ENCODE measurements around the gene EYA3. TPM values are rescaled to one million over a fixed set of nuclear protein-coding genes. Genes with fewer than 3 reads are reported as not detected.
"Not testable (repeated sequence)": the region's sequence is repeated elsewhere in the genome, so short reads cannot be mapped to it uniquely, and the experiment has no call there.

The EYA3 gene
- total and polyA plus RNA-seq, 8 donors = 22.9 to 33.0 (median 29.1) TPM

GRCh38 chr1:28021064-28021463 is 67.3 kb downstream of the EYA3 start:
- DNase-seq (no peak), ATAC-seq (no peak)
- Histone ChIP-seq H3K9me3 (no peaks in the 10 kb centered on the region), H3K4me3 (no peak overlapping the region), H3K36me3 (peaks cover 0 to 16% of the 10 kb centered on the region in 2 donors), H3K27ac (no peak overlapping the region), H3K27me3 (no peaks in the 10 kb centered on the region), H3K4me1 (peaks cover 0 to 4% of the 10 kb centered on the region in 2 donors)
- TF ChIP-seq, protein P1, sequence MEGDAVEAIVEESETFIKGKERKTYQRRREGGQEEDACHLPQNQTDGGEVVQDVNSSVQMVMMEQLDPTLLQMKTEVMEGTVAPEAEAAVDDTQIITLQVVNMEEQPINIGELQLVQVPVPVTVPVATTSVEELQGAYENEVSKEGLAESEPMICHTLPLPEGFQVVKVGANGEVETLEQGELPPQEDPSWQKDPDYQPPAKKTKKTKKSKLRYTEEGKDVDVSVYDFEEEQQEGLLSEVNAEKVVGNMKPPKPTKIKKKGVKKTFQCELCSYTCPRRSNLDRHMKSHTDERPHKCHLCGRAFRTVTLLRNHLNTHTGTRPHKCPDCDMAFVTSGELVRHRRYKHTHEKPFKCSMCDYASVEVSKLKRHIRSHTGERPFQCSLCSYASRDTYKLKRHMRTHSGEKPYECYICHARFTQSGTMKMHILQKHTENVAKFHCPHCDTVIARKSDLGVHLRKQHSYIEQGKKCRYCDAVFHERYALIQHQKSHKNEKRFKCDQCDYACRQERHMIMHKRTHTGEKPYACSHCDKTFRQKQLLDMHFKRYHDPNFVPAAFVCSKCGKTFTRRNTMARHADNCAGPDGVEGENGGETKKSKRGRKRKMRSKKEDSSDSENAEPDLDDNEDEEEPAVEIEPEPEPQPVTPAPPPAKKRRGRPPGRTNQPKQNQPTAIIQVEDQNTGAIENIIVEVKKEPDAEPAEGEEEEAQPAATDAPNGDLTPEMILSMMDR (IDR thresholded peaks at IDR 0.05) = no peak
- intact Hi-C loops (cut with DNase I) = no loop called here

DNA sequence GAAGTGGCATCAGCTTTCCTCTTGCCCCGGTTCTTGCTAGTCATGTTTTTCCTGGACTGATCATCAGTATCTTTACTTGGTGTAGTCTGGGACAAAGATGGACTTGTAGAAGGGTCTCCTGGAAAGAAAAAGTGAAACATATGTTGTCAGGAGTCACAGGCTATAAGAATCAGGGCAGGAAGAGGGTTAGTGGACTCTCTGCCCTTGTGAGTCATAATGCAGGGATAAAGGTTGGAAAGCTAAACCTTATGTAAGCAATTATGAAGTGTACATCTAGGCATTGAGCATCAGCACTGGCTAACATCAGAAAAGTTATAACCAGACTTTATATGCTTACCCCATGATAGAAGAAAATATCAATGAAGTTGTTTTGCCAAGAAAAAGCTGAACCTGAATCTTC is 77.4 kb downstream of the EYA3 start:
- Histone ChIP-seq H3K4me1 (no peaks in the 10 kb centered on the region), H3K9me3 (no peaks in the 10 kb centered on the region), H3K27me3 (no peaks in the 10 kb centered on the region), H3K27ac (no peak overlapping the region), H3K4me3 (no peak overlapping the region), H3K36me3 (peaks cover 0 to 70% of the 10 kb centered on the region in 2 donors)
- ATAC-seq (no peak), DNase-seq (no peak)
- TF ChIP-seq, protein P1 (IDR thresholded peaks at IDR 0.05) = no peak
- intact Hi-C loops (cut with DNase I) = no loop called here

GRCh38 chr1:28003117-28003516 is 85.3 kb downstream of the EYA3 start:
- H3K4me3 ChIP-seq; H3K27ac ChIP-seq; intact Hi-C loops (cut with DNase I); ATAC-seq; H3K4me1 ChIP-seq; H3K9me3 ChIP-seq; H3K27me3 ChIP-seq; DNase-seq: not testable (repeated sequence)
- H3K36me3 ChIP-seq = peaks cover 6 to 73% of the 10 kb centered on the region in 2 donors

- DNase-seq = no peak
- no peak overlapping the region for H3K4me3 ChIP-seq
- ATAC-seq = no peak
- H3K36me3 ChIP-seq = peaks cover 6 to 78% of the 10 kb centered on the region in 2 donors
- no peaks in the 10 kb centered on the region for H3K27me3 ChIP-seq
- TF ChIP-seq, protein P1 (IDR thresholded peaks at IDR 0.05) = no peak
- H3K9me3 ChIP-seq = no peaks in the 10 kb centered on the region
- no peaks in the 10 kb centered on the region for H3K4me1 ChIP-seq
- no peak overlapping the region for H3K27ac ChIP-seq
- intact Hi-C loops (cut with DNase I) = no loop called here
Measured at GRCh38 chr1:28002600-28002999, 85.8 kb downstream of the EYA3 start.

GRCh38 chr1:27999055-27999454 is 89.4 kb downstream of the EYA3 start:
- Histone ChIP-seq H3K27ac (no peak overlapping the region), H3K27me3 (no peaks in the 10 kb centered on the region), H3K4me1 (peaks cover 0 to 8% of the 10 kb centered on the region in 2 donors), H3K4me3 (no peak overlapping the region), H3K36me3 (peaks cover 5 to 96% of the 10 kb centered on the region in 2 donors), H3K9me3 (no peaks in the 10 kb centered on the region)
- no peak for DNase-seq
- ATAC-seq = no peak
- TF ChIP-seq, protein P1 (IDR thresholded peaks at IDR 0.05) = no peak
- intact Hi-C loops (cut with DNase I) = no loop called here

DNA sequence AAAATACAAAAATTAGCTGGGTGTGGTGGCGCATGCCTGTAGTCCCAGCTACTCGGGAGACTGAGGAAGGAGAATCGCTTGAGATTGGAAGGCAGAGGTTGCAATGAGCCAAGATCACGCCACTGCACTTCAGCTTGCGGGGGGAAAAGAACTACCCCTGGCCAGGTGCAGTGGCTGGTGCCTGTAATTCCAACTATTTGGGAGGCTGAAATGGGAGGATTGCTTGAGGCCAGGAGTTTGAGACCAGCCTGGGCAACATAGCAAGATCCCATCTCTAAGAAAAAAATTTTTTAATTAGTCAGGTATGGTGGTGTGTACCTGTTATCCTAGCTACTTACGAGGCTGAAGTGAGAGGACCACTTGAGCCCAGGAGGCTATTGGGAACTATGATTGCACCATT is 93.9 kb downstream of the EYA3 start:
- intact Hi-C loops (cut with DNase I); H3K27me3 ChIP-seq; DNase-seq; H3K9me3 ChIP-seq; H3K4me3 ChIP-seq; ATAC-seq: not testable (repeated sequence)
- Histone ChIP-seq H3K4me1 (peaks cover 0 to 33% of the 10 kb centered on the region in 2 donors), H3K36me3 (peaks cover 0 to 80% of the 10 kb centered on the region in 2 donors), H3K27ac (peak overlapping the region in 1 of 2 donors; percentile 70)

All from left lung (tissue), 10 donors.